ENCODE results near the gene COG6. TPM values are rescaled to one million over a fixed set of nuclear protein-coding genes. Genes with fewer than 3 reads are reported as not detected.

Gene COG6
- total and polyA plus RNA-seq, 10 of the 15 experiments (the other 5 are each of a cell fraction or from before 2014, with no cell fraction given): 4.5 to 29.8 (median 12.6) TPM

DNA sequence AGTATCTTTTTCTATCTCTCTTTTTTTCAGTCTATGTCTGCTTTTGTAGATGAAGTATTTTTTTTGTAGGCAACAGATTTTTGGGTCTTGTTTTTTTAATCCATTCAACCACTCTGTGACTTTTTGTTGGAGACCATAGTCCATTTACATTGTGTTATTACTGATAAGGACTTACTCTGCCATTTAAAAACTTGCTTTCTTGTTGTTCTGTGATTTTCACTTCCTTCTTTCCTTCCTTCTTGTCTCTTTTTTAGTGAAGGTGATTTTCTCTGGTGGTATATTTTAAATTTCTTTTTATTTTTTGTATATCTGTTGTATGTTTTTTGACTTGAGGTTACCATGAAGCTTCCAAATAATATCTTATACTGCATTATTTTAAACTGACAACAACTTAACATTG lies 79.5 kb downstream of the COG6 start:
- no peak for DNase-seq (ENCODE audit: low read depth, low spot score)
- H3K4me2 ChIP-seq (ENCODE audit: control insufficient read depth, insufficient read depth): no peak overlapping the region
- no peak overlapping the region for H3K27ac ChIP-seq (ENCODE audit: control insufficient read depth, insufficient read depth)
- no peak overlapping the region for H3K4me3 ChIP-seq
- no peaks in the 10 kb centered on the region for H3K79me2 ChIP-seq (ENCODE audit: control insufficient read depth, insufficient read depth, low read length)
- H3K36me3 ChIP-seq (ENCODE audit: control insufficient read depth in 2 of 2, insufficient read depth in 2 of 2, low read length in 1 of 2): no peaks in the 10 kb centered on the region
- H3K9me3 ChIP-seq (replicated peaks; ENCODE audit: control insufficient read depth, insufficient read depth, low read length): no peaks in the 10 kb centered on the region
- in situ Hi-C loops (cut with MboI): no loop called here
- BruUV-seq (replicated peaks): no TSS peak
- H2AFZ ChIP-seq (ENCODE audit: control insufficient read depth, low read depth, low read length): no peak overlapping the region
- H3K9ac ChIP-seq (ENCODE audit: control insufficient read depth, insufficient read depth, low read length): no peak overlapping the region
- ATAC-seq: peak; percentile 38; the same call in 1 of the 3 replicates
- no peaks in the 10 kb centered on the region for H3K27me3 ChIP-seq (replicated peaks in 1 of 2; ENCODE audit: control insufficient read depth in 2 of 2, insufficient read depth in 2 of 2, low read length in 1 of 2)
- H3K4me1 ChIP-seq (ENCODE audit: control insufficient read depth, insufficient read depth, low read length): no peaks in the 10 kb centered on the region
- ChIA-PET CTCF (interaction anchor here (0.6 kb wide), 1 partner anchor 12 kb away, joined by 4 read pairs; no protein-coding TSS in a partner anchor), SMC1A (ENCODE audit: uncharacterized antibody, unreplicated experiment) (interaction anchor here (1.2 to 1.9 kb wide), 2 partner anchors 15 to 37 kb away, joined by 3 to 6 read pairs; no protein-coding TSS in a partner anchor), POLR2A (no interaction called here), RAD21 (ENCODE audit: unreplicated experiment) (no interaction called here)
- TF ChIP-seq ZNF217 (IDR thresholded peaks at IDR 0.05): no peak
- peak; percentile 62; the same call in 1 of the 2 replicates for TF ChIP-seq SPI1 (IDR thresholded peaks at IDR 0.05; ENCODE audit: borderline replicate concordance, insufficient read depth, low read depth, low read length)
- H4K20me1 ChIP-seq (ENCODE audit: control insufficient read depth, insufficient read depth): no peaks in the 10 kb centered on the region
- intact Hi-C loops (cut with micrococcal nuclease; ENCODE audit: unreplicated experiment): no loop called here
- no peak for FAIRE-seq

GRCh38 chr13:39737047-39737446 lies 81.6 kb downstream of the COG6 start:
- no TSS peak for BruUV-seq (replicated peaks)
- in situ Hi-C loops (cut with MboI): no loop called here
- ChIA-PET CTCF (no interaction called here), POLR2A (no interaction called here), RAD21 (ENCODE audit: unreplicated experiment) (interaction anchor here (0.6 kb wide), 1 partner anchor 924 kb away, joined by 3 read pairs; no protein-coding TSS in a partner anchor), SMC1A (ENCODE audit: uncharacterized antibody, unreplicated experiment) (no interaction called here)
- ATAC-seq (no peak), DNase-seq (ENCODE audit: low read depth, low spot score) (no peak), FAIRE-seq (no peak)
- no peaks in the 10 kb centered on the region for H3K9me3 ChIP-seq (replicated peaks; ENCODE audit: control insufficient read depth, insufficient read depth, low read length)
- H3K4me2 ChIP-seq (ENCODE audit: control insufficient read depth, insufficient read depth): no peak overlapping the region
- no peak overlapping the region for H3K9ac ChIP-seq (ENCODE audit: control insufficient read depth, insufficient read depth, low read length)
- no peak overlapping the region for H2AFZ ChIP-seq (ENCODE audit: control insufficient read depth, low read depth, low read length)
- no peaks in the 10 kb centered on the region for H3K27me3 ChIP-seq (replicated peaks in 1 of 2; ENCODE audit: control insufficient read depth in 2 of 2, insufficient read depth in 2 of 2, low read length in 1 of 2)
- no peaks in the 10 kb centered on the region for H3K4me1 ChIP-seq (ENCODE audit: control insufficient read depth, insufficient read depth, low read length)
- no peaks in the 10 kb centered on the region for H3K79me2 ChIP-seq (ENCODE audit: control insufficient read depth, insufficient read depth, low read length)
- no peak overlapping the region for H3K4me3 ChIP-seq
- no peaks in the 10 kb centered on the region for H4K20me1 ChIP-seq (ENCODE audit: control insufficient read depth, insufficient read depth)
- H3K36me3 ChIP-seq (ENCODE audit: control insufficient read depth in 2 of 2, insufficient read depth in 2 of 2, low read length in 1 of 2): no peaks in the 10 kb centered on the region
- H3K27ac ChIP-seq (ENCODE audit: control insufficient read depth, insufficient read depth): no peak overlapping the region
- WGBS (ENCODE audit: insufficient coverage, insufficient replicate concordance, low lambda C conversion rate, missing lambda C conversion rate): 100% methylated on average over 5 of the region's 5 CpGs
- intact Hi-C loops (cut with micrococcal nuclease; ENCODE audit: unreplicated experiment): no loop called here
- TF ChIP-seq, protein P1, sequence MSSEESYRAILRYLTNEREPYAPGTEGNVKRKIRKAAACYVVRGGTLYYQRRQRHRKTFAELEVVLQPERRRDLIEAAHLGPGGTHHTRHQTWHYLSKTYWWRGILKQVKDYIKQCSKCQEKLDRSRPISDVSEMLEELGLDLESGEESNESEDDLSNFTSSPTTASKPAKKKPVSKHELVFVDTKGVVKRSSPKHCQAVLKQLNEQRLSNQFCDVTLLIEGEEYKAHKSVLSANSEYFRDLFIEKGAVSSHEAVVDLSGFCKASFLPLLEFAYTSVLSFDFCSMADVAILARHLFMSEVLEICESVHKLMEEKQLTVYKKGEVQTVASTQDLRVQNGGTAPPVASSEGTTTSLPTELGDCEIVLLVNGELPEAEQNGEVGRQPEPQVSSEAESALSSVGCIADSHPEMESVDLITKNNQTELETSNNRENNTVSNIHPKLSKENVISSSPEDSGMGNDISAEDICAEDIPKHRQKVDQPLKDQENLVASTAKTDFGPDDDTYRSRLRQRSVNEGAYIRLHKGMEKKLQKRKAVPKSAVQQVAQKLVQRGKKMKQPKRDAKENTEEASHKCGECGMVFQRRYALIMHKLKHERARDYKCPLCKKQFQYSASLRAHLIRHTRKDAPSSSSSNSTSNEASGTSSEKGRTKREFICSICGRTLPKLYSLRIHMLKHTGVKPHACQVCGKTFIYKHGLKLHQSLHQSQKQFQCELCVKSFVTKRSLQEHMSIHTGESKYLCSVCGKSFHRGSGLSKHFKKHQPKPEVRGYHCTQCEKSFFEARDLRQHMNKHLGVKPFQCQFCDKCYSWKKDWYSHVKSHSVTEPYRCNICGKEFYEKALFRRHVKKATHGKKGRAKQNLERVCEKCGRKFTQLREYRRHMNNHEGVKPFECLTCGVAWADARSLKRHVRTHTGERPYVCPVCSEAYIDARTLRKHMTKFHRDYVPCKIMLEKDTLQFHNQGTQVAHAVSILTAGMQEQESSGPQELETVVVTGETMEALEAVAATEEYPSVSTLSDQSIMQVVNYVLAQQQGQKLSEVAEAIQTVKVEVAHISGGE (CRISPR knock-in tag; IDR thresholded peaks at IDR 0.05): no peak
- TF ChIP-seq ZNF622 (IDR thresholded peaks at IDR 0.05) (no peak), STAT3 (IDR thresholded peaks at IDR 0.05; ENCODE audit: low read depth, low read length) (no peak), TCF7 (IDR thresholded peaks at IDR 0.05; ENCODE audit: borderline replicate concordance) (no peak), ZBED1 (IDR thresholded peaks at IDR 0.05; ENCODE audit: borderline replicate concordance) (no peak), JUNB (IDR thresholded peaks at IDR 0.05) (no peak), IRF5 (IDR thresholded peaks at IDR 0.05; ENCODE audit: borderline replicate concordance) (no peak)
- TF ChIP-seq, protein P2, sequence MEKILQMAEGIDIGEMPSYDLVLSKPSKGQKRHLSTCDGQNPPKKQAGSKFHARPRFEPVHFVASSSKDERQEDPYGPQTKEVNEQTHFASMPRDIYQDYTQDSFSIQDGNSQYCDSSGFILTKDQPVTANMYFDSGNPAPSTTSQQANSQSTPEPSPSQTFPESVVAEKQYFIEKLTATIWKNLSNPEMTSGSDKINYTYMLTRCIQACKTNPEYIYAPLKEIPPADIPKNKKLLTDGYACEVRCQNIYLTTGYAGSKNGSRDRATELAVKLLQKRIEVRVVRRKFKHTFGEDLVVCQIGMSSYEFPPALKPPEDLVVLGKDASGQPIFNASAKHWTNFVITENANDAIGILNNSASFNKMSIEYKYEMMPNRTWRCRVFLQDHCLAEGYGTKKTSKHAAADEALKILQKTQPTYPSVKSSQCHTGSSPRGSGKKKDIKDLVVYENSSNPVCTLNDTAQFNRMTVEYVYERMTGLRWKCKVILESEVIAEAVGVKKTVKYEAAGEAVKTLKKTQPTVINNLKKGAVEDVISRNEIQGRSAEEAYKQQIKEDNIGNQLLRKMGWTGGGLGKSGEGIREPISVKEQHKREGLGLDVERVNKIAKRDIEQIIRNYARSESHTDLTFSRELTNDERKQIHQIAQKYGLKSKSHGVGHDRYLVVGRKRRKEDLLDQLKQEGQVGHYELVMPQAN (conservative IDR thresholded peaks at IDR 0.05): no peak

All from GM12878 (cell line).